GM19395 (cell line): ENCODE data around the gene GFRAL.

Experiments
- ATAC-seq: cut with Tn5 transposase; IDR thresholded peaks from one replicate; pipeline ENCODE4 v1.9.1; 2021; ENCODE audit warnings: mild to moderate bottlenecking, moderate library complexity; ENCODE audit not compliant: unreplicated experiment

GFRAL gene

GRCh38 chr6:55433446-55434130 is 106.3 kb downstream of the GFRAL start:
- ATAC-seq, result no peak

DNA sequence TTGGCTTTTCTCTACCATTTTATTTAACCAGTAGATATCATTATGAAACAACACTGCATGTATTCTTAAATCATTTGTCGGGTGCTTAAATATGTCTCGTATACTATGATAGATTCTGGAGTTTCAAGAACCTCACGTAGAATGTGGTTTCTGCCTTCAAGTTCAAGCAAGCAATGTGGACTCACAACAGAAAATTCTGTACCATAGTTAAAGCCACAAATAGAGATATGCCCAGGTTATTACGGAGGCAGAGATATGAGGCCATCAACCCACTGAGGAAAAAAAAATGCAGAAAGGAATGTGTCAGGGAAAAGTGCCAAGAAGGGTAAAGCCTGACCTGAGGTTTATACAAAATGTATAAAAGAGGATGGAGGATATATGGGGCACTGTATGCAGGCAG is 109.9 kb downstream of the GFRAL start:
- no peak for ATAC-seq

- ATAC-seq, result no peak
Observed at GRCh38 chr6:55438203-55438602, 110.9 kb downstream of the GFRAL start.

GRCh38 chr6:55443238-55444134 is 116.2 kb downstream of the GFRAL start:
- no peak for ATAC-seq

GRCh38 chr6:55445648-55446204 is 118.5 kb downstream of the GFRAL start:
- no peak for ATAC-seq

GRCh38 chr6:55447891-55448290 is 120.6 kb downstream of the GFRAL start:
- no peak for ATAC-seq

DNA sequence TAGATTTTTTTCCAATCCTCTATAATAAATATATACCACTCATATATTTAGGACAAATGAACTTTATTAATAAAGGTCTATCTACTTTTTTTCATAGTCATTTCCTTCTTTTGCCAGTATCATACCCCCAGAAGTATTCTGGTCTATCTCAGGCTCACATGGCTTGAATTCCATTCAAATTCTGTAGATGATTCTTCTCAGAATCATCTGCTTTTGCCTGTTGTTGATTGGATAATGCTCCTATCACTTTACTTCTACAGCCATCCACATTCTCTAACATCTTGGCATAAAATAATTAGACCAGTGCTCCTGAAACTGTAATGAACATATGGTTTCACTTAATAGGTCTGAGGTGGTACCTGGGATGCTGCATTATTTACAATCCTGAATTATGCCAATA is 121.2 kb downstream of the GFRAL start:
- ATAC-seq, result no peak

DNA sequence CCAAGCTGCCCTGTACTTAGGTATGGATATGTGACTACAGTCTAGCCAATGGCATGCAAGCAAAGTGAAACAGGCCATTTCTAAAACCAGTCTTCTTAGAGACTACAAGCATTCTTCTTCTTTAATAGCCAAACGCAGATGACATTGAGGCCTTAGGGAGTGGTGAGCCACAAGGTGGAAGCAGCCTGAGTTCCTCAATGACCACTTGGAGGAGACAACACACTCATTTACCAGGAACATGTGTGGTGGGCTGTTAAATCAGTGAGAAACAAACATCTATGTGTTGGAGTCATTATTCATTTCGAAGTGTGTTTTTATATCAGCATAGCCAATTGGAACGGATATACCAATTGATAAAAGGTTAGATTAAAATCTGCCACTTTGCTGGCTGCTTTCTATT is 122.0 kb downstream of the GFRAL start:
- ATAC-seq, result no peak

GRCh38 chr6:55450005-55450404 is 122.7 kb downstream of the GFRAL start:
- ATAC-seq, result no peak
